K562 (cell line): Measurements from ENCODE around the gene NLRP6. TPM values are rescaled to one million over a fixed set of nuclear protein-coding genes. Genes with fewer than 3 reads are reported as not detected.

Experiments used
- CAMTA2 ChIP-seq: fragments of 250-450 bp; sonication (Bioruptor Pico); conservative IDR thresholded peaks from 2 replicates; pipeline ENCODE4 v1.5.1; 2022
- CREB1 ChIP-seq, 2 experiments: sonication (generic) in 1 of 2; formaldehyde crosslinking in 1 of 2; IDR thresholded peaks; 2 replicates each; pipeline versions ENCODE4 v1.6.1 to v1.8.0; 2012 to 2022; ENCODE audit warnings: inconsistent platforms in 1 of 2, mild to moderate bottlenecking in 1 of 2, missing genetic modification reagents in 1 of 2, moderate library complexity in 1 of 2
- EP300 ChIP-seq: IDR thresholded peaks from 2 replicates; pipeline ENCODE4 v1.6.1; 2012; ENCODE audit warnings: low read length, improper control_type of control experiment
- ESRRA ChIP-seq: fragments of 450-650 bp; IDR thresholded peaks from 2 replicates; pipeline ENCODE4 v1.6.1; 2014; ENCODE audit warnings: low read depth, mild to moderate bottlenecking, moderate library complexity, borderline replicate concordance
- ETV1 ChIP-seq: fragments of 450-650 bp; conservative IDR thresholded peaks from 2 replicates; pipeline ENCODE4 v1.6.1; 2016; ENCODE audit warnings: missing genetic modification characterization, control low read depth, low read depth, missing compliant biosample characterization
- NR1H2 ChIP-seq: sonication (generic); formaldehyde crosslinking; IDR thresholded peaks from 2 replicates; pipeline ENCODE4 v1.4.0; 2020; ENCODE audit warnings: mild to moderate bottlenecking, missing genetic modification reagents
- RFX5 ChIP-seq: IDR thresholded peaks from 2 replicates; pipeline ENCODE4 v1.6.1; 2011; ENCODE audit warnings: low read depth, mild to moderate bottlenecking, improper control_type of control experiment, low read length
- SAP30 ChIP-seq: fragments of 200-600 bp; sonication (generic); IDR thresholded peaks from 2 replicates; pipeline ENCODE4 v1.6.1; 2012; ENCODE audit warnings: borderline replicate concordance, low read depth, mild to moderate bottlenecking, moderate library complexity, low read length, control low read depth, inconsistent platforms; ENCODE audit not compliant: insufficient read depth, poor library complexity, severe bottlenecking
- SIN3A ChIP-seq, 2 experiments: fragments of 150-350 bp in 1 of 2; IDR thresholded peaks; 2 replicates each; pipeline ENCODE4 v1.6.1; 2011 to 2016; ENCODE audit warnings: borderline replicate concordance in 2 of 2, low read depth in 2 of 2, low read length in 2 of 2, mild to moderate bottlenecking in 2 of 2, moderate library complexity in 2 of 2; ENCODE audit not compliant: control insufficient read depth in 1 of 2
- TFAM ChIP-seq: fragments of 250-450 bp; sonication (Bioruptor Pico); conservative IDR thresholded peaks from 2 replicates; pipeline ENCODE4 v1.5.0; 2021; ENCODE audit warnings: mild to moderate bottlenecking, moderate library complexity
- USF2 ChIP-seq: sonication (generic); formaldehyde crosslinking; IDR thresholded peaks from 2 replicates; pipeline ENCODE4 v1.5.0; 2020; ENCODE audit warnings: missing genetic modification reagents
- ZBTB17 ChIP-seq: fragments of 450-650 bp; formaldehyde crosslinking; IDR thresholded peaks from 2 replicates; pipeline ENCODE4 v1.4.0; 2020; ENCODE audit warnings: mild to moderate bottlenecking
- ZBTB40 ChIP-seq, 2 experiments: fragments of 450-650 bp in 1 of 2; sonication (generic) in 1 of 2; formaldehyde crosslinking in 1 of 2; IDR thresholded peaks; 2 replicates each; pipeline versions ENCODE4 v1.7.1 to v1.9.0; 2016 to 2022; ENCODE audit warnings: inconsistent platforms in 1 of 2, mild to moderate bottlenecking in 1 of 2, missing genetic modification reagents in 1 of 2
- ZNF707 ChIP-seq: fragments of 250-450 bp; sonication (Bioruptor Pico); conservative IDR thresholded peaks from 2 replicates; pipeline ENCODE4 v1.8.0; 2022; ENCODE audit warnings: inconsistent platforms, mild to moderate bottlenecking, moderate library complexity
- polyA plus RNA-seq, 8 experiments: library from polyadenylated mRNA; depleted of rRNA in 4 of 8; stranded (reverse) in 5 of 8; unstranded in 3 of 8; fragments of >200 nt; fragmentation: Nextera tagmentation in 2 of 8; fragmentation: Illumina TruSeq in 1 of 8; extraction: Ambion mirVana in 2 of 8; extraction: Trizol in 1 of 8; gene quantifications; 2 replicates each; pipeline versions ENCODE4 v1.2.1 to v1.2.3, GENCODE V29; 2011 to 2014; ENCODE audit warnings: inconsistent platforms in 1 of 8, missing spikeins in 1 of 8
- total RNA-seq, 7 experiments: library from RNA; depleted of rRNA in 6 of 7; stranded (reverse); fragments of >200 nt in 6 of 7; fragmentation: Illumina TruSeq in 2 of 7; extraction: Trizol in 2 of 7; gene quantifications; 2 replicates each; pipeline versions ENCODE4 v1.2.1 to v1.2.3, GENCODE V29; 2011 to 2021; ENCODE audit warnings: low replicate concordance in 1 of 7

The NLRP6 gene
- total and polyA plus RNA-seq, 9 of the 15 experiments (the other 6 are each of a cell fraction or from before 2014, with no cell fraction given) = 0.03 to 0.18 (median 0.15) TPM; not detected in 5

GRCh38 chr11:236774-237767, 41.1 kb upstream of the NLRP6 start, which contains the start of gene PSMD13 (continued):
- TF ChIP-seq CREB1 (IDR thresholded peaks at IDR 0.05) (0 out of 2 replicates have a peak, but pooled peaks have one; percentile 26), CREB1 (CRISPR knock-in tag; IDR thresholded peaks at IDR 0.05) (peak; percentile 76), EP300 (no peak), NR1H2 (CRISPR knock-in tag) (0 out of 2 replicates have a peak, but pooled peaks have one; percentile 55), ESRRA (0 out of 2 replicates have a peak, but pooled peaks have one; percentile 48), CAMTA2 (CRISPR knock-in tag) (no peak), ZBTB17 (CRISPR knock-in tag) (no peak), ZNF707 (CRISPR knock-in tag) (0 out of 2 replicates have a peak, but pooled peaks have one; percentile 4), TFAM (CRISPR knock-in tag) (no peak), ETV1 (peak; percentile 61; the same call in 1 of the 2 replicates), RFX5 (no peak), SIN3A (IDR thresholded peaks at IDR 0.05; ENCODE audit: borderline replicate concordance in 2 of 2, control insufficient read depth in 1 of 2, low read depth in 2 of 2, low read length in 2 of 2) (peak; percentile 90 to 95), ZBTB40 (IDR thresholded peaks at IDR 0.05) (peak; percentile 95), ZBTB40 (CRISPR knock-in tag; IDR thresholded peaks at IDR 0.05) (no peak), SAP30 (peak; percentile 95), USF2 (CRISPR knock-in tag) (no peak)
